ENCODE measurements around the gene CYP1A2. TPM values are rescaled to one million over a fixed set of nuclear protein-coding genes. Genes with fewer than 3 reads are reported as not detected.

CYP1A2 gene
- total RNA-seq, 4 donors from 2014 or later, result not detected

DNA sequence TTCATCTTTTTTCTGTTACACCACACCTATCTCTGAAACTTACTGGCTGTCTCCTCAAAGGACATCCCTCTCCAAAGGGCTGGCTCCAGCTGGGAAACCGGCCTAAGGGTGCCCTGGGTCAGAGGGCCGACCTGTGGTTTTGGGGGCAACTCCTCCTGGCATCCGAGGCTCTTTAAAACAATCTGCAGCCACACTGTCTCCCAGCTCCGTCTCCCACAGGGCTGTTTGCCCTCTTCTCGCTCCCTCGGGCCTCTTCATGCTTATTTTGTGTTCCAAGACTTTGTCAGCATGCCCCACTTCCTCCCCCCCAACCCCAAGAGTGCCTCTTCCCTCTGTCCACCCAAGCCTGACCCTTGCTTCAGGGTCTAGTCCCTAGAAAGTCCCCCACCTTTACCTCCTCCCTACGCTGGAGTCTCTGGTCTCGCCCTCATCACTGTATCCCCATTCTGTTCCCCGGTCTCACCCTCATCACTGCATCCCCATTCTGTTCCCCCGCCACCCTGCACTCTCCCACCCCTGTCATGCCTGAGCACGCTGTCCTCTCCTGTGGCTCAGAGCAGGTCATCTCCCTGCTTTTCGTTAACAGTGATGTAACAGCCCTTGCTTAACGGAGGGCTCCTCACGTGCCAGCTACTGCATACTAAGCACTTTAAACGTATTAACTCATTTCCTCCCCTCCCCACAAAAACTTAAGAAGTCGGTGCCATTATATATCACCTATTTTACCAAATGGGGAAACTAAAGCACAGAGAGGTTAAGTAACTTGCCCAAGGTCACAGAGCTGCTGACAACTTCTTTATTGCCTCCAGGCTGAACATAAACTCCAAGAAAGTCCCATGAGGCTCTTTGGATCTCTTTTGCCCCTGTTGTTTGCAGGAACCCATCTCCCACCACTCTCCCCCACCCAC lies 32.1 kb downstream of the CYP1A2 start:
- Histone ChIP-seq H3K36me3 (no peaks in the 10 kb centered on the region), H3K4me3 (peak overlapping the region; percentile 84), H3K4me1 (peaks cover 64% of the 10 kb centered on the region), H3K9me3 (no peaks in the 10 kb centered on the region), H3K27me3 (no peaks in the 10 kb centered on the region), H3K27ac (no peak overlapping the region)
- DNase-seq (ENCODE audit: low spot score in 2 of 2), result no peak
- WGBS, result 40% methylated on average over 16 of the region's 16 CpGs
- TF ChIP-seq EP300 (IDR thresholded peaks at IDR 0.05), result no peak
- no peak for TF ChIP-seq POLR2AphosphoS5 (IDR thresholded peaks at IDR 0.05)
- TF ChIP-seq, protein P1, sequence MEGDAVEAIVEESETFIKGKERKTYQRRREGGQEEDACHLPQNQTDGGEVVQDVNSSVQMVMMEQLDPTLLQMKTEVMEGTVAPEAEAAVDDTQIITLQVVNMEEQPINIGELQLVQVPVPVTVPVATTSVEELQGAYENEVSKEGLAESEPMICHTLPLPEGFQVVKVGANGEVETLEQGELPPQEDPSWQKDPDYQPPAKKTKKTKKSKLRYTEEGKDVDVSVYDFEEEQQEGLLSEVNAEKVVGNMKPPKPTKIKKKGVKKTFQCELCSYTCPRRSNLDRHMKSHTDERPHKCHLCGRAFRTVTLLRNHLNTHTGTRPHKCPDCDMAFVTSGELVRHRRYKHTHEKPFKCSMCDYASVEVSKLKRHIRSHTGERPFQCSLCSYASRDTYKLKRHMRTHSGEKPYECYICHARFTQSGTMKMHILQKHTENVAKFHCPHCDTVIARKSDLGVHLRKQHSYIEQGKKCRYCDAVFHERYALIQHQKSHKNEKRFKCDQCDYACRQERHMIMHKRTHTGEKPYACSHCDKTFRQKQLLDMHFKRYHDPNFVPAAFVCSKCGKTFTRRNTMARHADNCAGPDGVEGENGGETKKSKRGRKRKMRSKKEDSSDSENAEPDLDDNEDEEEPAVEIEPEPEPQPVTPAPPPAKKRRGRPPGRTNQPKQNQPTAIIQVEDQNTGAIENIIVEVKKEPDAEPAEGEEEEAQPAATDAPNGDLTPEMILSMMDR (IDR thresholded peaks at IDR 0.05), result no peak
- no peak for TF ChIP-seq POLR2A (IDR thresholded peaks at IDR 0.05)

DNA sequence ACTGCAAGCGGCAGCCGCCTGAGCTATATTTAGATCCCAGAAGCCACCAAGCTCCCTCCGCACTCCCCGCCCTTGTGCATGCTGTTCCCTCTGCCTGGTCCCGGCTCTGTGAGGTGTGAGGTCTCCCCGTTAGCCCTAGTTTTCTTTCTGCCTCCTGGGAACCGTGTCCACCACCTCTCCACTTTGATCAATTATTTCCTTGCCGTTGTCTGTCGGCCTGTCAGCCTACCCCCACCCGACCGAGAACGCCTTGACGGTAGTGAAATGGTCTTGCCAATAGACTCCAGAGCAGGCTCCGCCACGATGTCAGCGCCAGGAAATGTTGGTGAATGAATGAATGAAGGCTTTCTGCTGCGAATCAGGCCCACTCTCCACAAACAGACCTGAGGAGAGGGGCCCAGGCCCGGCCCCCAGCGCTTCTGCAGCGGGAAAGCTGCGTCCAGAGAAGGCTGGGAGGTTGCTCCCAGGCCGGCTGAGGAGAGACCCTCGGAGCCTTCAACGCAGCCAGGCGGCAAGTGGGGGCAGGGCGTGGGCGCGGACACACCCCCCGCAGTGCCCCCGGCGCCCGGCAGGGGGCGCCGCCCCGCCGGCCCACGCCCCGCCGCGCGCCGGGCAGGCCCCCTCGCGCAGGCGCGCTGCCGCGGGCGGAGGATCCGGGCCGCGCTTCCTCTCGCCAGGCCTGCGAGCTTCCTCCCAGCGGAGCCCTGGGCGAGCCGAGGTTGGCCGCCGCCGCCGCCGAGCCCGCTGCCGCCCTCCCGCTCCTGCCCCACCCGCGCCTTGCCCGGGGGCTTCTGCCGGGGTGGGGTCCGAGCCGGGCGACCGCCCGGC lies 33.0 kb downstream of the CYP1A2 start, which contains the start of gene CSK:
TSS of gene CSK (plus strand) at position 650 of the 828 bp plus-strand sequence. CDS start 16,218 bp downstream, outside the sequence.
- DNase-seq (ENCODE audit: low spot score in 2 of 2), result no peak
- Histone ChIP-seq H3K27ac (peak within 1 kb of the TSS; percentile 94), H3K4me1 (peaks cover 73% of the 10 kb centered on the region), H3K9me3 (no peaks in the 10 kb centered on the region), H3K4me3 (peak within 1 kb of the TSS; percentile 84), H3K27me3 (no peaks in the 10 kb centered on the region), H3K36me3 (no peaks in the 10 kb centered on the region)
- WGBS, result 2% methylated on average over 16 of the region's 74 CpGs
- TF ChIP-seq POLR2AphosphoS5 (IDR thresholded peaks at IDR 0.05) (no peak), POLR2A (IDR thresholded peaks at IDR 0.05) (peak in 1 of 2 donors; percentile 71), EP300 (IDR thresholded peaks at IDR 0.05) (no peak)
- TF ChIP-seq, protein P1 (IDR thresholded peaks at IDR 0.05), result peak; percentile 8 to 68

DNA sequence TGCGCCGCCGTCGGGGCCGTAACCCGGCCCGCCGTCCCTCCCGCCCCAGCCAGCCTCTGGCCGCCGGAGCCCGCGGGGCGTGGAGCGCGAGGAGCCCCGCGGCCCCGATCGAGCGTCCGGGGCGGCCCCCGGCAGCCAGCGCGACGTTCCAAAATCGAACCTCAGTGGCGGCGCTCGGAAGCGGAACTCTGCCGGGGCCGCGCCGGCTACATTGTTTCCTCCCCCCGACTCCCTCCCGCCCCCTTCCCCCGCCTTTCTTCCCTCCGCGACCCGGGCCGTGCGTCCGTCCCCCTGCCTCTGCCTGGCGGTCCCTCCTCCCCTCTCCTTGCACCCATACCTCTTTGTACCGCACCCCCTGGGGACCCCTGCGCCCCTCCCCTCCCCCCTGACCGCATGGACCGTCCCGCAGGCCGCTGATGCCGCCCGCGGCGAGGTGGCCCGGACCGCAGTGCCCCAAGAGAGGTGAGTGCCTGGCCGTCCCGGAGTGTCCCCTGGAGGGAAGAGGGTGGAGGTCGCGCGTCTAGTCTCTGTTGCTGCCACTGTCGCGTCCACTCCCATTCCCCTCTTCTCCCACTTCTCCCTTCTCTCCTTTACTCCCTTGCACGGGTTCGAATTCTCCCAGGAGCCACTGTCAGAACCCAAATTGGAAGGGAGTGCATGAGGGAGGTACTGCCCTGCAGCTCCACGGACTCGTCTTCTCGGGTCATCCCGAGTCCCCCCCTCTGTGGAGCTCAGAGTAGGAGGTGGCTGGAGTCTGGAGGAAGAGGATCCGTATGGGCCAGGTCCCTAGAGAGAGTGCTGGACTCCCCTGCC lies 33.8 kb downstream of the CYP1A2 start:
- H3K4me1 ChIP-seq, result peaks cover 73% of the 10 kb centered on the region
- no peaks in the 10 kb centered on the region for H3K9me3 ChIP-seq
- peak overlapping the region; percentile 94 for H3K27ac ChIP-seq
- no peaks in the 10 kb centered on the region for H3K36me3 ChIP-seq
- TF ChIP-seq, protein P1 (IDR thresholded peaks at IDR 0.05), result no peak
- TF ChIP-seq POLR2AphosphoS5 (IDR thresholded peaks at IDR 0.05) (no peak), POLR2A (IDR thresholded peaks at IDR 0.05) (no peak), EP300 (IDR thresholded peaks at IDR 0.05) (no peak)
- peak overlapping the region; percentile 84 for H3K4me3 ChIP-seq
- DNase-seq (ENCODE audit: low spot score in 2 of 2), result no peak
- no peaks in the 10 kb centered on the region for H3K27me3 ChIP-seq
- 1% methylated on average over 33 of the region's 72 CpGs for WGBS

DNA sequence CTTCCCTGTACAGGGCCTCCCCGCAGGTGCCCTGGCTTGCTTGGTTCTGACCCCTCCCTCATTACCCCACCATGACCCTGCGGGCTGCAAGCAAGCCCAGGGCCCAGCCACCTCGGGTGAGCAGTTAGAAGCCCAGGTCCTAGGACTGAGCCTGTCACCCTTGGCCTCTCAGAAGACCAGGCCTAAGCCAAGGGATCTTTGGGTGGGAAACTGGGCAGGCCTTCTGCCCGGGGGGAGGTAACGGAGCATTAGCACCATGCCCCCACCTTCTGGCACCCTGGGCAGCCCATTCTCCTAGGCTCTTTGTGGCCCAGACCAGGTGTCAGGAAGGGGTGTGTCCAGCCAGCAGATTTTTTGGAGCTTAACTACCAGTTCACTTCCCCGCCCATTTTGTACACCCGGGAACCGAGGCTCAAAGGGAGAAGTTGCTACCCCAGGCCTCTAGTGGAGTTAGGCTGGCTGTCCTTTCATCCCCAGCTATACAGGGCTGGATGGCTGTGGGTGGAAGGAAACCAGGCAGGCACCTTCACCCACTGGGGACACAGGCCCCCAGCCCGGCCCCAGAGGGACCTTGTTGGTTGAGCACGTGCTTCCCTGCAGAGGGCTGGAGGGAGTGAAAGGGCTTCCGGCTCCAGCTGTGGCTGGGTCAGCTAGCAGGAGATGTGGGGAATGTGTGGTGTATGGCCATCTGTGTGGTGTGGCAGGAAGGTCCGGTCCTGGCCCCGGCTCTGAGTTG lies 34.6 kb downstream of the CYP1A2 start:
- H3K36me3 ChIP-seq, result no peaks in the 10 kb centered on the region
- peak overlapping the region; percentile 84 for H3K4me3 ChIP-seq
- no peaks in the 10 kb centered on the region for H3K27me3 ChIP-seq
- peaks cover 74% of the 10 kb centered on the region for H3K4me1 ChIP-seq
- peak overlapping the region; percentile 94 for H3K27ac ChIP-seq
- 6% methylated on average over 11 of the region's 13 CpGs for WGBS
- TF ChIP-seq POLR2A (IDR thresholded peaks at IDR 0.05) (no peak), POLR2AphosphoS5 (IDR thresholded peaks at IDR 0.05) (no peak), EP300 (IDR thresholded peaks at IDR 0.05) (no peak)
- TF ChIP-seq, protein P1 (IDR thresholded peaks at IDR 0.05), result no peak
- no peak for DNase-seq (ENCODE audit: low spot score in 2 of 2)
- no peaks in the 10 kb centered on the region for H3K9me3 ChIP-seq
